Measurements from ENCODE around the gene SF3B5.
A peak's percentile ranks its signal among the peaks of the same experiment; 100 is the strongest.
"Not testable (repeated sequence)": the region's sequence is repeated elsewhere in the genome, so short reads cannot be mapped to it uniquely, and the experiment has no call there.

SF3B5 gene

GRCh38 chr6:144138542-144138941 is 43.2 kb upstream of the SF3B5 start:
- H3K4me3 ChIP-seq (ENCODE audit: low read depth, low read length) = no peak overlapping the region
- TF ChIP-seq CTCF (conservative IDR thresholded peaks at IDR 0.05; ENCODE audit: low read depth, low read length) = no peak
- DNase-seq (ENCODE audit: low read depth) = no peak

GRCh38 chr6:144134737-144135136 is 39.4 kb upstream of the SF3B5 start:
- TF ChIP-seq CTCF (conservative IDR thresholded peaks at IDR 0.05; ENCODE audit: low read depth, low read length) = no peak
- no peak for DNase-seq (ENCODE audit: low read depth)
- H3K4me3 ChIP-seq (ENCODE audit: low read depth, low read length) = no peak overlapping the region

GRCh38 chr6:144134176-144134575 is 38.8 kb upstream of the SF3B5 start:
- no peak overlapping the region for H3K4me3 ChIP-seq (ENCODE audit: low read depth, low read length)
- TF ChIP-seq CTCF (conservative IDR thresholded peaks at IDR 0.05; ENCODE audit: low read depth, low read length) = no peak
- no peak for DNase-seq (ENCODE audit: low read depth)

GRCh38 chr6:144133225-144133821 is 38.0 kb upstream of the SF3B5 start:
- no peak for DNase-seq (ENCODE audit: low read depth)
- TF ChIP-seq CTCF (conservative IDR thresholded peaks at IDR 0.05; ENCODE audit: low read depth, low read length) = no peak
- no peak overlapping the region for H3K4me3 ChIP-seq (ENCODE audit: low read depth, low read length)

- DNase-seq (ENCODE audit: low read depth); H3K4me3 ChIP-seq (ENCODE audit: low read depth, low read length): not testable (repeated sequence)
These were observed 36.9 kb upstream of the SF3B5 start for GRCh38 chr6:144132167-144132690.

- DNase-seq (ENCODE audit: low read depth) = peak; percentile 67
- H3K4me3 ChIP-seq (ENCODE audit: low read depth, low read length) = no peak overlapping the region
- TF ChIP-seq CTCF (conservative IDR thresholded peaks at IDR 0.05; ENCODE audit: low read depth, low read length) = no peak
These were observed 35.9 kb upstream of the SF3B5 start for GRCh38 chr6:144131248-144131709.

GRCh38 chr6:144129469-144129868 is 34.1 kb upstream of the SF3B5 start:
- no peak for DNase-seq (ENCODE audit: low read depth)
- TF ChIP-seq CTCF (conservative IDR thresholded peaks at IDR 0.05; ENCODE audit: low read depth, low read length) = no peak
- H3K4me3 ChIP-seq (ENCODE audit: low read depth, low read length) = no peak overlapping the region

Data from choroid plexus epithelial cell (primary cell).